ENCODE data around the gene ERVFRD-1. TPM values are rescaled to one million over a fixed set of nuclear protein-coding genes. Genes with fewer than 3 reads are reported as not detected.

The ERVFRD-1 gene
- total and polyA plus RNA-seq, 2 experiments from 2014 or later = 0.06 TPM; not detected in 1

GRCh38 chr6:11142296-11143027 is 30.9 kb upstream of the ERVFRD-1 start:
- Mint-ChIP-seq H3K4me3 (no peak overlapping the region), H3K36me3 (ENCODE audit: low read depth) (no peaks in the 10 kb centered on the region), H3K27me3 (ENCODE audit: insufficient read depth, low read depth, poor library complexity) (peaks cover 5% of the 10 kb centered on the region), H3K27ac (no peak overlapping the region), H3K4me1 (peaks cover 29% of the 10 kb centered on the region), H3K9me3 (no peaks in the 10 kb centered on the region)
- Histone ChIP-seq H3K27me3 (ENCODE audit: insufficient read depth) (no peaks in the 10 kb centered on the region), H3K27ac (ENCODE audit: low read depth) (no peak overlapping the region), H3K4me1 (ENCODE audit: insufficient read depth) (peaks cover 17% of the 10 kb centered on the region), H3K36me3 (ENCODE audit: insufficient read depth) (no peaks in the 10 kb centered on the region), H3F3A (replicated peaks; ENCODE audit: low read depth) (no peaks in the 10 kb centered on the region), H3K9me2 (ENCODE audit: insufficient read depth) (no peaks in the 10 kb centered on the region; the same call in 1 of the 2 replicates), H2AFZ (no peak overlapping the region), H4K20me1 (replicated peaks; ENCODE audit: insufficient read depth) (no peaks in the 10 kb centered on the region), H3K4me3 (no peak overlapping the region), H3K79me2 (replicated peaks; ENCODE audit: insufficient read depth) (no peaks in the 10 kb centered on the region), H3K4me2 (no peak overlapping the region)
- TF ChIP-seq ZNF462 (CRISPR knock-in tag; IDR thresholded peaks at IDR 0.05) = no peak
- TF ChIP-seq EZH2 (IDR thresholded peaks at IDR 0.05; ENCODE audit: low read depth, unreplicated experiment) = no peak
- no peak for TF ChIP-seq STAT1 (IDR thresholded peaks at IDR 0.05; ENCODE audit: unreplicated experiment)
- no peak for TF ChIP-seq ETS1 (IDR thresholded peaks at IDR 0.05)
- no peak for TF ChIP-seq CREB1 (CRISPR knock-in tag; IDR thresholded peaks at IDR 0.05; ENCODE audit: low read depth)
- TF ChIP-seq ZNF114 (CRISPR knock-in tag; IDR thresholded peaks at IDR 0.05) = no peak
- no peak for TF ChIP-seq POLR2AphosphoS5 (IDR thresholded peaks at IDR 0.05; ENCODE audit: low read depth)
- TF ChIP-seq CTCF (conservative IDR thresholded peaks at IDR 0.05; ENCODE audit: low read depth in 2 of 2) = no peak
- TF ChIP-seq ZNF331 (CRISPR knock-in tag; IDR thresholded peaks at IDR 0.05; ENCODE audit: low read depth) = no peak
- DNase-seq (ENCODE audit: low spot score) (no peak), ATAC-seq (no peak)
